ENCODE data around the gene TMEM161B.
"Not testable (repeated sequence)": the region's sequence is repeated elsewhere in the genome, so short reads cannot be mapped to it uniquely, and the experiment has no call there.

Gene TMEM161B

GRCh38 chr5:88248743-88249540 lies 19.7 kb downstream of the TMEM161B start:
- DNase-seq = no peak

- DNase-seq = no peak
Measured at GRCh38 chr5:88248094-88248493, 20.6 kb downstream of the TMEM161B start.

DNA sequence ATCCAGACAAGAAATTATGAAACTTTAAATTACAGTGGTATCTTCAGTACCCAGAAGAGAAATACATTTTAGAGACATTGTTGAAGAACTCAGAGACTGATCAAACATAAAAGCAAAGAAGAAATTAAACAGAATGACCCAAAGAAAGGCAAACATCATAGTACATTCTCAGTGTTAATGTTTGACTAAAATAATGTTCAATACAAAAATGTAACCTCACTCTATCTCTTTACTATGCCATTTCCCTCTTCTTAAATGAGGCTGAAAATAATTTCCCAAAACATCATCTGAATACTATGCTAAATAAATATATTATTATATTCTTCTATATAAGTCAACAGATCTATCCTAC lies 22.8 kb downstream of the TMEM161B start:
- no peak for DNase-seq

DNA sequence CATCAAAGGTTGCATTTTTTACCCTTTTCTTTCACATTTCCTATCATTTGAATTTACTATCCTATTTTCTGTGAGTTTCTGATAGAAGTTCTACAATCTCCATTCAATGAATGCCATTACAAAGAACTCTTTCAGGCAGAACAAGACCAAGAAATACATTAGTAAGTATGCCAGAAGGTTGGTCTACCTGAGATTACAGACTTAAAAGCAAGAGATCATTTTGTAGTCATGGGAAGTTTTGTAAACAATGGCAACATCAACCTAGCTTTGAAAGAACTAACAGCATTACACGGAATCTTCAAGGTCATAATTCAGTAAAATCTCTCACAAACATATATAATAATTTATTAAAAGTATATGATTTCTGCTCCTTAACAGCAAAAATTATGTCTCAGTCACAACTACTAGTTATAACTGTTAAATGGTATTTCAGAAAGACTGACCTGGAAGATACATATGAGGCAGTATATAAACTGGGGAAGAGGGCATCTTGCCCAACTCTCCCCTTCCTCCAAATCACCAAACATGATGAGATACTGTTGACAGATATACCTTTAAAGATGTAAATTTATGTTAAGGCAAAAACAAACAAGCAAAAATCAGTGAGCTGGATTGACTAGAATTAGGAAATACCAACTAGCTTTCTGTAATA lies 23.3 kb downstream of the TMEM161B start:
- DNase-seq = no peak

GRCh38 chr5:88244686-88245085 lies 24.0 kb downstream of the TMEM161B start:
- no peak for DNase-seq

DNA sequence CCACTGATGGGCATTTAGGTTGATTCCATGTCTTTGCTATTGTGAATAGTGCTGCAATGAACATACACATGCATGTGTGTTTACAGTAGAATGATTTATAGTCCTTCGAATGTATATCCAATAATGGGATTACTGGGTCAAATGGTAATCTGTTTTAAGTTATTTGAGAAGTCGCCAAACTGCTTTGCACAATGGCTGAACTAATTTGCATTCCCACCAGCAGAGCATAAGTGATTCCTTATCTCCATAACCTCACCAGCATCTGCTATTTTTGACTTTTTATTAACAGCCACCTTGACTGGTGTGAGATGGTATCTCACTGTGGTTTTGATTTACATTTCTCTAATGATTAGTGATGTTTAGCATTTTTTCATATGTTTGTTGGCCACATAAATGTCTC lies 25.2 kb downstream of the TMEM161B start:
- not testable (repeated sequence) for DNase-seq

- no peak for DNase-seq
Measured at GRCh38 chr5:88238732-88239131, 29.9 kb downstream of the TMEM161B start.

- DNase-seq = no peak
Measured at GRCh38 chr5:88236866-88237642, 31.6 kb downstream of the TMEM161B start.

DNA sequence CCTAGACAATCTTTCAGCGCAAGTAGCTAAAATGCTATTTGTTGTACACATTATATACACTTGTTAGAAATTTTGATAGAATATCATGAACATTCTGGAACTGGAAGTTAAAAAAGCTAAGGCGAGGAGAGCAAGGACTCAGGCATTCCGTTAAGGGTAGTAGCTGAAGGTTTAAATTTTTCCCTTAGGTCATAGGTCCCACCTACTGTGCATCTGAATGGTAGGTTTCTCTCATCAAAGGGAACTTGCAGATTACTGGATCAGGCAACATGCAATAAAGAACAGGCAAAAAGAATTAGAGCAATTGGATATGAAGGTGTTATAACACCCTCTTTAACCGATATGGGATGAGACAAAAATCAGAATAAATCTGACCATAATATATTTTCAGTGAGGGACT lies 32.8 kb downstream of the TMEM161B start:
- no peak for DNase-seq

DNA sequence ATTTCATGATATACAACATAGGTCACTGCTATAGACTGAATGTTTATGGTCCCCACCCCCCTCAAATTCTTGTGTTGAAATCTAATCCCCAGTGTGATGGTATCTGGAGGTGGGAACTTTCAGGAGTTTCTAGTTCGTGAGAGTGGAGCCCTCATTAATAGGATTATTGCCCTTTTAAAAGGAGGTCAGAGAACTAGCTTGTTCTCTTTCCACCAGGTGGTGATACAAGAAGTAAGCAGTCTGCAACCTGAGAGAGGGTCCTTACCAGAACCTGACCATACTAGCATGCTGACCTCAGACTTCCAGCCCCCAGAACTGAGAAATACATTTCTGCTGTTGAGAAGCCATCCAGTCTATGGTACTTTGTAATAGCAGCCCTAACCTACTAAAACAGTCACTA lies 33.3 kb downstream of the TMEM161B start:
- no peak for DNase-seq

DNA sequence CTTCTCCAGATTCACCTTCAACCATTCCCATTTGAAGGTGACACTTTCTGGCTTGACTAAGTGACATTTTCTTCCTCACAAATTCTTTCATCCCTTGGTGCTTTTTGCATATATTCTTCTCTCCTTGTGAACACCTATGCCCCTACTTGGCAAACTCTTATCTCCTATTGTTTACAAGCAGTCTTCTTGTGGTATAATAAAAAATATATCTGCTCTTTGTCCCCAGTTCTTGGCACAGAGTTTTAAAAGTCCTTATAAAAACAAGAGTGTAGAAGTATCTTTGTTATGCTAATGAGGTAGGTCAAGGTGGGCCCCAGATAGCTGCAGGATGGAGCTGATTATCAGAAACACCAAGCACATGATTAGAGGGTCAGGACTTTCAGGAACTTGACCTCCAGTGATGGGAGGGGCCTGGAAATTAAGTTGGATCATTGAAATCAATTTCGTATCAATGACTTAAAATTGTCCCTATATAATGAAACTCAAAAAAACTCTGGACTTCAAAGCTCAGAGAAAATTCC lies 38.0 kb downstream of the TMEM161B start:
- DNase-seq = no peak

DNA sequence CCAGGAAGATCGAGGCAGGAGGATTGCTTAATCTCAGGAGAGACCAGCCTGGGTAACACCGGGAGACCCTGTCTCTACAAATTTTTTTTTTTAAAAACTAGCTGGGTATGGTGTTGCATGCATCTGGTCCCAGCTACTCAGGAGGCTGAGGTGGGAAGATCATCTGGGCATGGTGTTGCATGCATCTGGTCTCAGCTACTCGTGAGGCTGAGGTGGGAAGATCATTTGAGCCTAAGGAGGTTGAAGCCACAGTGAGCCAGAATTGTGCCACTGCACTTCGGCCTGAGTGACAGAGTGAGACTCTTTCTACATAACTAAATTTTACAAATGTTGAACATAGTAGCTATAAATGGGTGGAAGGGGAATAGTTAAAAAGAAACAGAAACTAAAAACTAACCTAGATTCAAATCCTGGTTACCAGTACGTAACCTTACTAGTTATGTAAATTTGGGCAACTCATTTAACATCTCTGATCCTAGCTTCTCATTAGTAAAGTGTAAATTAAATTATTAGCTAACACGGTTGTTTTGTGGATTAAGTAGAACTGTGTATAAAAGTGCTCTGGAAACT lies 41.7 kb downstream of the TMEM161B start:
- no peak for DNase-seq

GRCh38 chr5:88214655-88215054 lies 54.0 kb downstream of the TMEM161B start:
- no peak for DNase-seq

DNA sequence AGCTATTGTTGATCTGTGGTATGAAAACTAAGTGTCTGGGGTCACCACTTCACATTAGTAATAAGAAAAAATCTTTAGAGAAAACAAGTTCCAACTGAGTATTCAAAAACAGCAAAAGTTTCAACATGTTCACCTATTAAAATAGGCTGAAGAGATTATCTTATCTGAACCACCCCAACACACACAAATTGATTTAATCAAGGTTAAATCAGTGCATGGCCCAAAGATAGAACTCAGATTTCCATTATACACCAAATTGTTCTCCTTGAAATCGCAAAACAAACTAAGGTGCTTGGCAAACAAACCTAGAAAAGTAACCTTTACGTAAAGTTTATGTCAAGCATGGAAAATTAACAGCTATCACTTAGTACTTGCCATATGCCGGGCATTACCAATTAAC lies 61.1 kb downstream of the TMEM161B start:
- no peak for DNase-seq

DNA sequence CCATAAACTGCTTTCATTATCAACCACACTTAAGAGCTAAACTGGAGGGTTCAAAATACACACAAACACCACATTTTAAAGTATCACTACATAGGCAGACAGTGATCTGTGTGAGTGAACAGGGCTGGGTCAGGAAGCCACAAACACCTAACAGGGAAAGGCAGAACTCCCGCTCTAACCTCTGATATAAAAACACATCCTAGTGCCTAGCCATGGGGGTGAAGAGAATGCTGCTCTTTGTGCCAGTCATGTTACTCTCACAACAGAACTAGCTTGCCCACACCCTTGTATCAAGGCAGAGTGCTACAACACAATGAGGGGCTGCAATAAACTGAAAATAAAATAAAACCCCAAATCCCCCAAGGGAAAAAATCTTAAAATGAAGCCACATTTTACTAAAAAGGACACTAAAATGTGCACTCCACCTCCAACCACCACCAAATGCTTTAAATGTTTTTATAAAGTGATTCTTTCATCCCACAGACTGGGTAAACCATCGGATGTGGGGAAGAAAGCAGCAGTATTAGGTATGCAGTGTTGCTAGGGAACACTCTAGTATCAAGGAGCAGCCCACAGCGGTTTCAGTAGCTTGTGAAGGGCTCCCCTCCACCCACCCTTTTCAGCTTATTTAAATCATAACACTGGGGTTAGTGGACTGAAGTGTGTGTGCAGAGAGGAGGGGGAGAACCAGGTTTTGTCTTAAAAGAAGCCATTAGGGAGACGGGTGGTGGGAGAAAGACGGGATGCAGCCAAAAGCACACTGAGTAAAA lies 64.5 kb downstream of the TMEM161B start:
- no peak for DNase-seq

GRCh38 chr5:88195636-88196035 lies 73.0 kb downstream of the TMEM161B start:
- DNase-seq = no peak

DNA sequence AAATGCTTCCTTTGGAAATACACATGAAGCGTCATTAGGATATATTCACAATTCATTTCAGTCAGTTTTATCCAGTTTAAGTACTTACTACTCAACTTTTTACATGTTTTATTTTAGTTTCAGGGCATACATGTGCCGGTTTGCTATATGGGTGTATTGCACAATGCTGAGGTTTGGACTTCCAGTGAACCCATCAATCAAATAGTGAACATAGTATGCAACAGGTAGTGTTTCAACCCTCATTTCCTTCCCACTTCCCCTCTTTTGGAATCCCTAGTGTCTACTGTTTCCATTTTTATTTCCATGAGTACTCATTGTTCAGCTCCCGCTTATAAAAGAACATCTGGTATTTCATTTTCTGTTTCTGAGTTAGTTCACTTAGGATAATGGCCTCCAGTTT lies 74.7 kb downstream of the TMEM161B start:
- DNase-seq = no peak

GRCh38 chr5:88190106-88190834 lies 78.4 kb downstream of the TMEM161B start:
- no peak for DNase-seq

DNA sequence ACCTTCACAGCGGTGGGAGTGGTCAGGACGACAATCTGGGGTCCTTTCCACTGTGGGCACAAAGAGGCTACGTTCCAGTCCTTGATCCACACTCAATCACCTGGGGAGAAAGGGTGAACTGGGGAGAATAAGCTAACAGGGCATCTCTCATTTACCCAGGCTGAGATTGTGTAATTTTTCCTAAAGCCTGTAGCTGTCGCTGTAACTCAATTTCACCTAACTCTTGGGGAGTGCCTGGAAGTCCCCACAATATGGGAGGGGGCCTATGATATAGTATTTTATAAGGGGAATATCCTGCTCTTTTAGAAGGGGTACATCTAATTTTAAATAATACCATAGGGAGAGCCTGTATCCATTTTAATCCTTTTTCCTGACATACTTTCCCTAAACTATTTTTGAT lies 79.2 kb downstream of the TMEM161B start:
- DNase-seq = not testable (repeated sequence)

DNA sequence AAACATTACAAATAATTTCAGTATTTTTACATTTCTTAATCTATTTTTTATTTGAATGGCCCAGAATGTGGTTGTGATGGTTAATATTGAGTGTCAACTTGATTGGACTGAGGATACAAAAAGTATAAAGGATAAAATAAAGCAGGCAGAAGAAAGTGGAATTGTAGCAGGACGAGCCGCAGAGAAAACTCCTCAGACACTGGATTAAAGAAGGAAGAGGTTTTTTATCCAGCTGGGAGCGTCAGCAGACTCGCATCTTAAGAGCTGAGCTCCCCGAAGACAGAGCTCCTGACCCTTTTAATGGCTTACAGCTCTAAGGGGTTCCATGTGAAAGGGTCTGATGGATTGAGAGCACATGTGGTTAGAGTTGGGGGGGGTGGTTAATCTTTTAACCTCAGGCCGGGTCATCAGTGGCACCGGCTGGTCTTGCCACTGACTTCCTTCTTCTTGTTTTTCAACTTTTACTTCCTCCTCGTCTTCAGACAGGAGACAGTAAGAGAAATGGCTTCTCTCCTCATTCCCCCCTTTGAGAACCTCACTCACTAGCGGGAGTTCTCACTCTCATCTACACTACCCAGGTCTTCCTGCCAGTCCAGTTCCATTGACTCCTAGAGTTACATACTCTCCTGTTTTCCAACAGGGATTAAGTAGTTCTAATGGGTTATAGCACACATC lies 80.0 kb downstream of the TMEM161B start:
- DNase-seq = no peak

DNA sequence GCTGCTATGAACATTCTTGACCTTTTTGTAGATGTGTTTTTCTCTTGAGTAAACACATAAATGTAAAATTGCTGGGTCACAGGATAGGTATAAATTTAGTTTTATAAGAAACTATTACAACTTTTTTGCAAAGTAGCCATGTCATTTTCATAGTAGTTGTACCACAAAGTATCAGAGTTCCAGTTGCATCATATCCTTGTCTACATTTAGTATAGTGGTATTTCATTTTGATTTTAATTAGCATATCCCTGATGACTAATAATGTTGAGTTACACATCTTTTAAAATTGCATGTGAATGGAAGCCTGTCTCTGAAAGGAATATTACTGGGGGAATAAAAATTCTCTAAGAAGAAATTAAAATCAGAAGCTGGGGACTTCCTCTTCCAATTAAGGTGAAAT lies 85.4 kb downstream of the TMEM161B start:
- no peak for DNase-seq

Data from NCI-H1436 treated with DMSO at 0.1 percent for 48 hours (cell line).